Activated CD4-positive, alpha-beta T cell treated with anti-CD3 and anti-CD28 coated beads for 36 hours (primary cell): ENCODE measurements around the gene HMG20B. TPM values are rescaled to one million over a fixed set of nuclear protein-coding genes. Genes with fewer than 3 reads are reported as not detected.
"Not testable (repeated sequence)": the region's sequence is repeated elsewhere in the genome, so short reads cannot be mapped to it uniquely, and the experiment has no call there.

ENCODE experiments used
- ATAC-seq: fragments of 200-7000 bp; cut with Tn5 transposase; one replicate; pipeline ENCODE4 v1.10.0; 2021; ENCODE audit warnings: mild to moderate bottlenecking, moderate library complexity
- CTCF ChIA-PET: fragments of 350-600 bp; sonication (Branson Sonifier 250); formaldehyde crosslinking; loops from one replicate; lab custom pipeline; 2021; ENCODE audit warnings: antibody characterized with exemption; lab: Charles Lee
- POLR2A ChIA-PET: fragments of 350-600 bp; sonication (Branson Sonifier 250); formaldehyde crosslinking; loops from one replicate; lab custom pipeline; 2021; ENCODE audit warnings: antibody characterized with exemption, inconsistent platforms; lab: Charles Lee
- DNase-seq: peaks from one replicate; pipeline ENCODE4 v3.0.0-alpha.2; 2020
- H3K27ac Mint-ChIP-seq: one replicate; pipeline ENCODE4 v1.8.0; 2021; ENCODE audit warnings: mixed read lengths
- H3K27me3 Mint-ChIP-seq: one replicate; pipeline ENCODE4 v1.8.0; 2021; ENCODE audit warnings: mixed read lengths
- H3K36me3 Mint-ChIP-seq: one replicate; pipeline ENCODE4 v1.8.0; 2021; ENCODE audit warnings: low read depth, mixed read lengths
- H3K4me1 Mint-ChIP-seq: one replicate; pipeline ENCODE4 v1.8.0; 2021; ENCODE audit warnings: mixed read lengths
- H3K4me3 Mint-ChIP-seq: one replicate; pipeline ENCODE4 v1.8.0; 2021; ENCODE audit warnings: mild to moderate bottlenecking, moderate library complexity, mixed read lengths
- H3K9me3 Mint-ChIP-seq: one replicate; pipeline ENCODE4 v1.8.0; 2021; ENCODE audit warnings: low read depth, mixed read lengths
- intact Hi-C, 2 experiments: fragments of 100-400 bp; cut with DNase I in 1 of 2; cut with micrococcal nuclease in 1 of 2; formaldehyde crosslinking; loops; one replicate each; pipeline versions ENCODE4 v1.14.2 to v1.15.1; 2022 to 2024; cut with DNase I, micrococcal nuclease
- total RNA-seq, 2 experiments: library from RNA; stranded (reverse); gene quantifications; one replicate each; pipeline ENCODE4 v1.2.3, GENCODE V29; 2021

The HMG20B gene
- total RNA-seq, 2 experiments from 2014 or later, result 59.5 to 62.5 TPM

DNA sequence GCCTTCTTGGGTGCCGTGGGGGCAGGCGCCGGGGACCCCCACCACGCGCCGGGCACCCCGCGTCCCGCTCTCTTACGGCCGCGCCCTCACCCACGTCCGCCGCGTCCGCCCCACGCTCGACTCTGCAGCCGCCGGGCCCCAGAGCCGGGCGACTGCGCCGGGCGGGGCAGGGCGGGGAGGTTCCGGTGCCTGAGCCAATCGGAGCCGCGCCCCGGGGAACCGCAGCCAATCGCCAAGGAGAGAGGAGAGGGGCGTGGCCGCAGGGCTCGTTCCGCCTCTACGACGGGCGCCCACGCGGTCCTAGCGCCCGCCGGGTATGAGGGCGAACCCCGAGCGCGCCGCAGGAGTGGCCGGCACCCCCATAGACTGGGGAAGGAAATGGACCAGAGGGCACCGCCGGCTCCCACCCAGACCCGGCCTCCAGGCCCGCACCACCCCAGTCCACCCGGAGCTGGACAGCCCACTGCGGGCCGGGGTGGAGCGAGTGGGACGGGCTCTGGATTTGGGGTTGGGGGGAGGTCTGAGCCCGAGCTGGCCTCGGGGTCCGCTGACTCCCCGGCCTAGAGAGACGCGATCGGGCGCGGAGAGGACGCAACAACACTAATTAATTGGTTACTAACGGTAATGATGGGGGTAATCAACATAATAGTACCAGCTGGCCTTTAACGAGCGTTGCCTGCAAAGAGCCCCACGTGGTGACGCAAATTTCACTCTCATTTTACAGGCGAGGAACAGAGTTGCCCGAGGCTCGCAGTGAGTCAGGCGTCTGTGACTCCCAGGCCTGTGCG, 15.1 kb upstream of the HMG20B start, which contains the start of gene MFSD12:
TSS of gene MFSD12 (minus strand) at position 126 of the 788 bp plus-strand sequence. CDS start 183 bp downstream, outside the sequence.
- ChIA-PET POLR2A (interaction anchor here (0.7 to 0.9 kb wide), 3 partner anchors 13 to 786 kb away, joined by 3 read pairs; partner anchors contain the start of gene MPND), CTCF (interaction anchor here (0.8 to 2.3 kb wide), 3 partner anchors 12 to 47 kb away, joined by 3 to 6 read pairs (median 5); no protein-coding TSS in a partner anchor)
- intact Hi-C loops, result loop anchor here (1.0 to 5.0 kb wide), 14 partner anchors 15 to 845 kb away; partner anchors contain the start of genes FZR1 (in 2 of the 2), HMG20B (in 2 of the 2), APBA3 (in 1 of the 2) and CHAF1A (in 1 of the 2)
- Mint-ChIP-seq H3K36me3 (peaks cover 4% of the 10 kb centered on the region), H3K4me1 (peaks cover 36% of the 10 kb centered on the region), H3K27ac (peak within 1 kb of the TSS; percentile 92), H3K27me3 (no peaks in the 10 kb centered on the region), H3K4me3 (peak within 1 kb of the TSS; percentile 96), H3K9me3 (no peaks in the 10 kb centered on the region)
- DNase-seq, result peak; percentile 97
- ATAC-seq, result peak; percentile 89

DNA sequence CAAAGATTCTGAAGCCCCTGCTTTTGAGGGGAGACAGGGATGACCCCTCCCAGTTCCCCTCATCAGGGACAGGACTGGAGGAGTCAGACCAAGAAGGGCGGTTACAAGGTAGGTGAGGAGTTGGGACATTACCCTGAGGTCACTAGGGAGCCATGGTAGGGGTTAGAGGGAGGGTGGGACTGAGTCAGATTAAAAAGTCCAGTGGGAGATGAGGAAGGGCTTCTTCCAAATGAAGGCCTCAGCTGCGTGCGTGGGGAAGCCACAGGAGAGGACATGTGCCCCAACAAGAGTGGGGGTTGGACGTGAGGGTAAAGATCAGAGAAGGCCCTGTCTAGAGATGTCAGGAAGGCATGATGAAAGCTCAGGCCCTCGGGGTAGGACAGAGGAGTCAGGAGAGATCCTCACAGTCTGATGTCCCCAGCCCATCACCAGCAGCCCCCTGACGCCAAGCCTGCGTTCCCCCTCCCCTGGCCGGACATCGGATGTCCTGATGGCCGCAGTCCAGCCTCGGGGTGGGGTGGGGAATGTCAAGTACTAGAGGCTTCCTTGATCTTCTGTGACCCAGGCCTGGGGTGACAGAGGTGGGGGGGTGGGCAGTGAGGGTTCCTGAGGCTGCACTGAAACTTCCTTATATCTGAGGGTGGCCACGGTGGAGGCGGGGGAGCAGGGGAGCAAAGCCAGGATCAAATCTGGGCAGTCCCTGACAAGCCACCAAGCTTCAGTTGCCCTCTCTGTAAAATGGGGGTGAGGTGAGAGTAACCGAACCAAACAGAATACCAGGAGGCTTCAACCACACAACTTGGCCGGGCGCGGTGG, 8.8 kb upstream of the HMG20B start:
- intact Hi-C loops, result no loop called here
- no peak for ATAC-seq

DNA sequence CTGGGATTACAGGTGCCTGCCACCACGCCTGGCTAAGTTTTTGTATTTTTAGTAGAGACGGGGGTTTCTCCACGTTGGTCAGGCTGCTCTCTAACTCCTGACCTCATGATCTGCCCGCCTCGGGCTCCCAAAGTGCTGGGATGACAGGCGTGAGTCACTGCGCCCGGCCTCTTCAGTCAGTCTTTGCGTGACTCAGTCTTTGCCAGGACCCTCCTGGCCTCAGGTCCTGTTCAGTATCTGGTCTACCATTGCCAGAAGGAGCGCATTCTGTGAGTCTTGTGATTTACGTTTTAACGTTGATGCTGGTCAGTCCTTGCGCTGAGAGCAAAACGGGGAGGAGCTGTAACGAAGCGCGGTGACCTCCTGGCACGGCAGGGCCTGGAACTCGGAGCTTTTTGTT, 7.6 kb upstream of the HMG20B start:
- Mint-ChIP-seq H3K27ac (no peak overlapping the region), H3K4me1 (no peaks in the 10 kb centered on the region), H3K9me3 (no peaks in the 10 kb centered on the region), H3K36me3 (no peaks in the 10 kb centered on the region), H3K4me3 (no peak overlapping the region), H3K27me3 (no peaks in the 10 kb centered on the region)
- ChIA-PET POLR2A (no interaction called here), CTCF (no interaction called here)
- intact Hi-C loops, result no loop called here
- DNase-seq (no peak), ATAC-seq (no peak)

More for the DNA sequence above, 8.8 kb upstream of the HMG20B start:
- Mint-ChIP-seq H3K4me1 (no peaks in the 10 kb centered on the region), H3K4me3 (no peak overlapping the region), H3K27me3 (no peaks in the 10 kb centered on the region), H3K36me3 (no peaks in the 10 kb centered on the region), H3K27ac (no peak overlapping the region), H3K9me3 (no peaks in the 10 kb centered on the region)
- DNase-seq, result no peak
- ChIA-PET CTCF (interaction anchor here (0.6 kb wide), 1 partner anchor 17 kb away, joined by 3 read pairs; no protein-coding TSS in a partner anchor), POLR2A (no interaction called here)

DNA sequence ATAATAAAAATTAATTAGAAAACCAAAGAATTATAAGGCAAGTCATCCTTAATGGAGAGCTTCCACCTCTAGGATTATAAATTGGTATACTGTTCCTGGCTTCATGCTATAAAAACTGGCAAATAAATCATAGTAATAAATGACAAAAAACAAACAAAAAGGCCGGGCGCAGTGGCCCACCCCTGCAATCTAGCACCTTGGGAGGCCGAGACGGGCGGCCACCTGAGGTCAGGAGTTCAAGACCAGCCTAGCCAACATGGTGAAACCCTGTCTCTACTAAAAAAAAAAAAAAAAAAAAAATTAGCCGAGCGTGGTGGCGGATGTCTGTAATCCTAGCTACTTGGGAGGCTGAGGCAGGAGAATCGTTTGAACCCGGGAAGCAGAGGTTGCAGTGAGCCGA, 2.7 kb upstream of the HMG20B start:
- intact Hi-C loops, result loop anchor here in 1 of 2 experiments (5.0 kb wide), 3 partner anchors 402 to 772 kb away; partner anchors contain the start of genes DAPK3 and MPND
- H3K36me3 Mint-ChIP-seq, ATAC-seq, H3K4me3 Mint-ChIP-seq, DNase-seq, H3K27me3 Mint-ChIP-seq, H3K27ac Mint-ChIP-seq, POLR2A ChIA-PET, H3K9me3 Mint-ChIP-seq: not testable (repeated sequence)
- CTCF ChIA-PET, result interaction anchor here (1.0 kb wide), 1 partner anchor 14 kb away, joined by 3 read pairs; no protein-coding TSS in a partner anchor
- peaks cover 11% of the 10 kb centered on the region for H3K4me1 Mint-ChIP-seq

DNA sequence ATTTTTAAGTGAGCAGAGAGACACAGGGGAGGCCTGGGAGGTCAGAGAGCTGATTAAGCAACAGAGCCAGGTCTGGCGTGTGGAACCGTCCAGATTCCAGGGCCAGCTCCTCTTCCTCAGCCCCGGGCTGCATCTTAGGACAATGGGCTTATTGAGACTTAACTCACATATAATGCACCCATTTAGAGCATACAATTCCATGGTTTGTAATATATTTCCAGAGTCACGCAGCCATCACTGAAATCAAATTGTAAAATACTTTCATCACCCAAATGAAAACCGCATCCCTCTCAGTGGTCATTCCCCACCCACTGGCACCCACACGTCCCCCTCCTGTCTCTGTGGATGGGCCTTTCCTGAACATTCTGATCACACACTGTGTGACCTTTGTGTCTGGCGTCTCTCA, 2.1 kb upstream of the HMG20B start:
- no peak overlapping the region for H3K27ac Mint-ChIP-seq
- peaks cover 12% of the 10 kb centered on the region for H3K36me3 Mint-ChIP-seq
- DNase-seq (no peak), ATAC-seq (no peak)
- POLR2A ChIA-PET, result no interaction called here
- CTCF ChIA-PET, result no interaction called here
- H3K9me3 Mint-ChIP-seq, result no peaks in the 10 kb centered on the region
- H3K4me1 Mint-ChIP-seq, result peaks cover 11% of the 10 kb centered on the region
- H3K27me3 Mint-ChIP-seq, result no peaks in the 10 kb centered on the region
- H3K4me3 Mint-ChIP-seq, result no peak overlapping the region
- intact Hi-C loops, result loop anchor here in 1 of 2 experiments (5.0 kb wide), 3 partner anchors 402 to 772 kb away; partner anchors contain the start of genes DAPK3 and MPND

DNA sequence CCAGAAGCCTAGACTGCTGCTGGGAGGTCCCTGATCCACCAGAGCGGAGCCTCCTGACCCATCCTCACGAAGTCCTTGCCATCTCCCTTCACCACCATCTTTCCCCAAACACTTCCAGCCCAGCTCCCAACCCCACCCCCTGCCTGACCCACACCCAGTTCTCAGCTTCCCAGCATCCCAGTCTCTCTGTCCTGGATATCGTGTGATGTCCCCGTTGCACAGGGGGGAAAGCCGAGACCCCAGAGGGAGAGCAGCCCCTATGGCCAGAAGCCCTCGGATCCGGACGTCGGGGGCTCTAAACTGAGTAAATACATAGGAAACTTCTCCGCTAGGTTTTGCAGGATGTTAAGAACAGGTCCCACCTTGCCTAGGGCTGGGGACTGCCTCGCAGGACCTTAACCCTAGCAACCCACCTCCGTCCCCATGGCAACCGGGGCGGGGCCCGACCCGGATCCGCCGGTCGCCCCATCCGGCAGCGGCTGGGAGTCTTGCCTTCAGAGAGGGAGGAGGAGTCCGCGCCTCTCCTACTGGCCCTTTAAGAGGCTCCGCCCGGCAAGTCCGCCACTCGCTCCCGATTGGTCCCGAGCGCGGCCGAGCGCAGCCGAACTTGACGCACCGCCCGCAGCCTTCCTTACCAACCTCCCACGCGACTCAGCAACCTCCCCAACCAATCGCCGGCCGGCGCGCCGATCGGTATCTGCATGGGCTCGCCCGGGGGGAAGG, 451 bp upstream of the HMG20B start:
- DNase-seq, result peak; percentile 100
- ChIA-PET CTCF (no interaction called here), POLR2A (no interaction called here)
- H3K4me1 Mint-ChIP-seq, result peaks cover 11% of the 10 kb centered on the region
- peaks cover 12% of the 10 kb centered on the region for H3K36me3 Mint-ChIP-seq
- intact Hi-C loops, result loop anchor here (1.0 to 5.0 kb wide), 17 partner anchors 14 to 770 kb away; partner anchors contain the start of genes DAPK3 (in 1 of the 2), FZR1 (in 1 of the 2), MFSD12 (in 1 of the 2) and MPND (in 1 of the 2)
- no peaks in the 10 kb centered on the region for H3K27me3 Mint-ChIP-seq
- ATAC-seq, result peak; percentile 96
- no peak overlapping the region for H3K27ac Mint-ChIP-seq
- peak overlapping the region; percentile 73 for H3K4me3 Mint-ChIP-seq
- H3K9me3 Mint-ChIP-seq, result no peaks in the 10 kb centered on the region

DNA sequence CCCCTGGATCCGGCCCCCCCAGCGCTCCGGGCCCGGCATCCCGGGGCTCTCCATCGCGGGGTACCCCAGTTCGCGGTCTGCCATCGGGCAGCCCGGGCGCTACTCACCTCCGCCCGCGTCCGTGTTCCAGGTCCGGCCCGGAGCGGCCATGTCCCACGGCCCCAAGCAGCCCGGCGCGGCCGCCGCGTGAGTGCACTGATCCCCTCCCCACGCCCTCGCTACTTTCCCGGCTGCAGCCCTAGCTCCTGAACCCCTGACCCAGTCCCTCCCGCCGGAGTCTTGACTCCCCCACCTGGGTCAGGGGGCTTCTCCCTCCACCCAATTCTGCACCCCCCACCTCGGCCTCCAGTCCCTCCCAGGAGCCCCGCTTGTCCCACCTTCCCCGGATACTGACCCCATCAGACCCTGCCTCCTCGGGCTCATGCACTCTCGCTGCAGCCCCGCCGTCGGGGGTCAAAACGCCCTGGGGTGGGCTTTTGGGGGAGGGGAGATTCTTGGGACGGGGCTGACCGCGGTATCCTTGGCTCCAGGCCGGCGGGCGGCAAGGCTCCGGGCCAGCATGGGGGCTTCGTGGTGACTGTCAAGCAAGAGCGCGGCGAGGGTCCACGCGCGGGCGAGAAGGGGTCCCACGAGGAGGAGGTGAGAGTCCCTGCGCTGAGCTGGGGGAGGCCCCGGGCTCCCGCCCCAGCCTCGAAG, 566 bp downstream of the HMG20B start:
- intact Hi-C loops, result loop anchor here (1.0 to 5.0 kb wide), 7 partner anchors 67 to 769 kb away; partner anchors contain the start of genes DAPK3 (in 1 of the 2), FZR1 (in 1 of the 2), MPND (in 1 of the 2) and NCLN (in 1 of the 2)
- peak overlapping the region; percentile 73 for H3K4me3 Mint-ChIP-seq
- ATAC-seq (peak; percentile 1), DNase-seq (peak; percentile 56)
- ChIA-PET POLR2A (interaction anchor here (0.5 to 0.9 kb wide), 3 partner anchors 16 to 117 kb away, joined by 3 to 4 read pairs (median 3); partner anchors contain the start of gene MFSD12), CTCF (interaction anchor here (0.7 kb wide), 1 partner anchor 27 kb away, joined by 3 read pairs; no protein-coding TSS in a partner anchor)
- no peaks in the 10 kb centered on the region for H3K9me3 Mint-ChIP-seq
- no peaks in the 10 kb centered on the region for H3K27me3 Mint-ChIP-seq
- H3K4me1 Mint-ChIP-seq, result peaks cover 11% of the 10 kb centered on the region
- H3K27ac Mint-ChIP-seq, result no peak overlapping the region
- peaks cover 12% of the 10 kb centered on the region for H3K36me3 Mint-ChIP-seq

DNA sequence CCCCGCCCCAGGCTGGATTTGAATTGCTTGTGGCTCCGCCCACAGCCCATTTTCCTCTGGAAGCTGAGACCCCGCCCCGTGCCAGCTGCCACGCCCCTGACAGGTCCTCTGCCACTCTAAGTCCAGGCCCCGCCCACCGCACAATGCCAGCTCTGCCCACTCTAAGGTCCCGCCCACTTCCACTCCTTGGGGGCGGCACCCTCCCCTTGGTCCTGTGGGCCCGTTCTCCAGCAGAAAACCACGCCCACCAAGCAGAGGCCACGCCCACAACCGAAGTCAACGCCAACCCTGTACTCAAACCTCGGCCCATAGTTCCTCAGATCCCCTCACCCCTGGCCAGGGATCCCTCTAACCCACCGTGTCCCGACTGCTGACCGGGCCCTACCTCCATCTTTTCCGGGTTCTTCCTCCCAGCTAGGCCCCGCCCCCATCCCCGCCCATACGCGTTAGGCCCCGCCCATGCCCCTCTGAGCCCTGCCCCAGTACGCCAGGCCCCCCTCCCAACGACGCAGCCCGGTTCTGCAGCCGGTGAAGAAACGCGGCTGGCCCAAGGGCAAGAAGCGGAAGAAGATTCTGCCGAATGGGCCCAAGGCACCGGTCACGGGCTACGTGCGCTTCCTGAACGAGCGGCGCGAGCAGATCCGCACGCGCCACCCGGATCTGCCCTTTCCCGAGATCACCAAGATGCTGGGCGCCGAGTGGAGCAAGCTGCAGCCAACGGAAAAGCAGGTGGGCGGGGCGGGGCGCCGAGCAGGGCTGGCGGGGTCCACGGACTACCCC, 1.3 kb downstream of the HMG20B start:
- no peak overlapping the region for H3K27ac Mint-ChIP-seq
- peak; percentile 98 for DNase-seq
- intact Hi-C loops, result loop anchor here (1.0 to 5.0 kb wide), 7 partner anchors 68 to 768 kb away; partner anchors contain the start of genes DAPK3 (in 1 of the 2), FZR1 (in 1 of the 2), MPND (in 1 of the 2) and NCLN (in 1 of the 2)
- POLR2A ChIA-PET, result interaction anchor here (0.5 to 0.9 kb wide), 3 partner anchors 17 to 116 kb away, joined by 3 to 4 read pairs (median 3); partner anchors contain the start of gene MFSD12
- CTCF ChIA-PET, result interaction anchor here (0.7 kb wide), 2 partner anchors 12 to 27 kb away, joined by 3 read pairs; no protein-coding TSS in a partner anchor
- H3K27me3 Mint-ChIP-seq, result no peaks in the 10 kb centered on the region
- H3K36me3 Mint-ChIP-seq, result peaks cover 12% of the 10 kb centered on the region
- ATAC-seq, result peak; percentile 47
- peak overlapping the region; percentile 73 for H3K4me3 Mint-ChIP-seq
- no peaks in the 10 kb centered on the region for H3K9me3 Mint-ChIP-seq
- H3K4me1 Mint-ChIP-seq, result peaks cover 11% of the 10 kb centered on the region

DNA sequence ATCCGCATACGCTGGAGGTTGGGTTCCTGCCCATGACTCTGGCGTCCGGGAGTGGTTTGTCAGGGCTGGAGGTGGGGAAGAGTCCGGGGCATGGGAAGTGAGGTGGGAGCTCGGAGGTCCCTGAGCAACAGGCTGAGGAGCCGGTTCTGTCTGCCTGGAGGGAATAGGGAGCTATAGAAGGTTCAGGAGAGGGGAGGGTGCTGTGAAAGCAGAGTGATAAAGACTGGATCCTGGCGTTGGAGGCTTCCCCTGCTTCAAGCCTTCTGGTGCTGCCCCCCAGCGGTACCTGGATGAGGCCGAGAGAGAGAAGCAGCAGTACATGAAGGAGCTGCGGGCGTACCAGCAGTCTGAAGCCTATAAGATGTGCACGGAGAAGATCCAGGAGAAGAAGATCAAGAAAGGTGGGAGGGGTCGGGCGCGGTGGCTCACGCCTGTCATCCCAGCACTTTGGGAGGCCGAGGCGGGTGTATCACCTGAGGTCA, 2.6 kb downstream of the HMG20B start:
- Mint-ChIP-seq H3K27ac (no peak overlapping the region), H3K4me1 (peaks cover 11% of the 10 kb centered on the region), H3K36me3 (peaks cover 12% of the 10 kb centered on the region), H3K27me3 (no peaks in the 10 kb centered on the region), H3K4me3 (no peak overlapping the region), H3K9me3 (no peaks in the 10 kb centered on the region)
- CTCF ChIA-PET, result interaction anchor here (0.7 kb wide), 1 partner anchor 10 kb away, joined by 3 read pairs; no protein-coding TSS in a partner anchor
- ATAC-seq, result no peak
- DNase-seq, result peak; percentile 63
- POLR2A ChIA-PET, result no interaction called here
- intact Hi-C loops, result loop anchor here in 1 of 2 experiments (1.0 kb wide), 1 partner anchor 30 kb away; no protein-coding TSS in a partner anchor
